Stimulated activated CD4-positive, alpha-beta T cell treated with anti-CD3 and anti-CD28 coated beads, TNF-alpha, amount 100 ng/mL, for 24 hours (primary cell): ENCODE results near the gene CD99L2.
A peak's percentile ranks its signal among the peaks of the same experiment; 100 is the strongest.

Experiments
- DNase-seq, 3 experiments: peaks; one replicate each; pipeline ENCODE4 v3.0.0-alpha.2; 2020; ENCODE audit warnings: low read depth in 3 of 3

CD99L2 gene

GRCh38 chrX:150898343-150899190 is at the start of gene CD99L2:
Gene CD99L2 (minus strand): TSS chrX:150898668. CDS start chrX:150898588, 80 bp downstream.
- DNase-seq, result peak; percentile 74 to 85 (median 77)

- no peak for DNase-seq
Observed at GRCh38 chrX:150944233-150944632, 45.8 kb upstream of the CD99L2 start.

- DNase-seq, result no peak
Observed at GRCh38 chrX:150942942-150943594, 44.6 kb upstream of the CD99L2 start.

- DNase-seq, result no peak
Observed at GRCh38 chrX:150941580-150941979, 43.1 kb upstream of the CD99L2 start.

GRCh38 chrX:150940844-150941495 is 42.5 kb upstream of the CD99L2 start:
- DNase-seq, result no peak

GRCh38 chrX:150936556-150936955 is 38.1 kb upstream of the CD99L2 start:
- DNase-seq, result no peak

GRCh38 chrX:150935467-150935866 is 37.0 kb upstream of the CD99L2 start:
- no peak for DNase-seq

- DNase-seq, result no peak
Observed at GRCh38 chrX:150934453-150934852, 36.0 kb upstream of the CD99L2 start.

- no peak for DNase-seq
Observed at GRCh38 chrX:150933945-150934350, 35.5 kb upstream of the CD99L2 start.

- no peak for DNase-seq
Observed at GRCh38 chrX:150929058-150929457, 30.6 kb upstream of the CD99L2 start.

GRCh38 chrX:150926791-150927190 is 28.3 kb upstream of the CD99L2 start:
- no peak for DNase-seq

- DNase-seq, result no peak
Observed at GRCh38 chrX:150926304-150926703, 27.8 kb upstream of the CD99L2 start.

- no peak for DNase-seq
Observed at GRCh38 chrX:150919401-150919800, 20.9 kb upstream of the CD99L2 start.

GRCh38 chrX:150913511-150913910 is 15.0 kb upstream of the CD99L2 start:
- DNase-seq, result no peak

GRCh38 chrX:150907474-150907873 is 9.0 kb upstream of the CD99L2 start:
- DNase-seq, result no peak

- no peak for DNase-seq
Observed at GRCh38 chrX:150906694-150907093, 8.2 kb upstream of the CD99L2 start.

- DNase-seq, result no peak
Observed at GRCh38 chrX:150905293-150905692, 6.8 kb upstream of the CD99L2 start.

GRCh38 chrX:150903110-150903508 is 4.6 kb upstream of the CD99L2 start:
- no peak for DNase-seq

- DNase-seq, result no peak
Observed at GRCh38 chrX:150902434-150903109, 4.1 kb upstream of the CD99L2 start.

GRCh38 chrX:150899191-150899757 is 806 bp upstream of the CD99L2 start:
- peak in 1 of 3 experiments; percentile 11 for DNase-seq

GRCh38 chrX:150897421-150898320 is 797 bp downstream of the CD99L2 start:
- peak in 2 of 3 experiments; percentile 26 to 48 for DNase-seq
